GM21526 (cell line): ENCODE measurements around the gene SCYL1.

Experiments used
- ATAC-seq: cut with Tn5 transposase; IDR thresholded peaks from one replicate; pipeline ENCODE4 v1.9.1; 2021; ENCODE audit warnings: moderate library complexity; ENCODE audit not compliant: unreplicated experiment, low FRiP score

Gene SCYL1

DNA sequence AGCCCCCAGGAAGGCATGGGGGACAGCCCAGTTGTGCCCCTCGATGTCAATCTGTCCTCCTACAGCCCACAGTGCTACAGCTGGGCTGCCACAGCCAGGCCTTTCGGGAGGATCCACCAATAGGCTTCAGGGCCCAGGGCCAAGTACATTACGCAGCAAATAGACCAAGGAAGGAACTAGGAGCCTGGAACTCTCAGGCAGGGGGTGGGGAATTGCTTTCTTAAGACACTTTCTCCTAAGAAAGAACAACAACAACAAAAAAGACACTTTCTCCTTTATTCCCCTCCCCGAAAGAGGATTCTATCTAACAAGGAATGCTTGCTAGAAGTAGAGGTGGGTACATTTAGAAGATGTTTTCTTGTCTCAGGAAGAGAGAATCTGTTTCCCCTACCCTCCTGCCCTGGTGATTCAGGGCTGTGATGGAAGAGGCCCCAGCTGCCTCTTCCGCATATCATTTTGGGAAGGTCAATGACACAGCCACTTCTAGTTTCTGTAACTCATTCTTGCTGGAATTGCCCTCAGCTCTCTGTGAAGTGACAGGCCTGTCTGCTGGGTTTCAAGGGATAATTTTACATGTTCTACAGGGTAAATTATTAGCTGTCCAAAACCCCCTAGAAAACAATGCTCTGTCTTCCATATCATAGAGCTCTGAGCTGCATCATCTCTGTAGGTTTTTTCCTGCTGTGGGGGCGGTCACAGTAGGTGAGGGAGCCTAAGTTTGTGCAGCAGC, 32.1 kb upstream of the SCYL1 start:
- no peak for ATAC-seq

GRCh38 chr11:65493367-65494176, 31.3 kb upstream of the SCYL1 start:
- no peak for ATAC-seq

GRCh38 chr11:65496304-65497140, 28.4 kb upstream of the SCYL1 start:
- ATAC-seq = peak; percentile 0

GRCh38 chr11:65497141-65498041, 27.5 kb upstream of the SCYL1 start:
- peak; percentile 50 for ATAC-seq

- no peak for ATAC-seq
Measured at GRCh38 chr11:65498042-65498726, 26.7 kb upstream of the SCYL1 start.

GRCh38 chr11:65498727-65498976, 26.2 kb upstream of the SCYL1 start:
- ATAC-seq = no peak

DNA sequence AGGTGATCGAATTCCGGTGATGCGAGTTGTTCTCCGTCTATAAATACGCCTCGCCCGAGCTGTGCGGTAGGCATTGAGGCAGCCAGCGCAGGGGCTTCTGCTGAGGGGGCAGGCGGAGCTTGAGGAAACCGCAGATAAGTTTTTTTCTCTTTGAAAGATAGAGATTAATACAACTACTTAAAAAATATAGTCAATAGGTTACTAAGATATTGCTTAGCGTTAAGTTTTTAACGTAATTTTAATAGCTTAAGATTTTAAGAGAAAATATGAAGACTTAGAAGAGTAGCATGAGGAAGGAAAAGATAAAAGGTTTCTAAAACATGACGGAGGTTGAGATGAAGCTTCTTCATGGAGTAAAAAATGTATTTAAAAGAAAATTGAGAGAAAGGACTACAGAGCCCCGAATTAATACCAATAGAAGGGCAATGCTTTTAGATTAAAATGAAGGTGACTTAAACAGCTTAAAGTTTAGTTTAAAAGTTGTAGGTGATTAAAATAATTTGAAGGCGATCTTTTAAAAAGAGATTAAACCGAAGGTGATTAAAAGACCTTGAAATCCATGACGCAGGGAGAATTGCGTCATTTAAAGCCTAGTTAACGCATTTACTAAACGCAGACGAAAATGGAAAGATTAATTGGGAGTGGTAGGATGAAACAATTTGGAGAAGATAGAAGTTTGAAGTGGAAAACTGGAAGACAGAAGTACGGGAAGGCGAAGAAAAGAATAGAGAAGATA, 25.7 kb upstream of the SCYL1 start, which contains the start of gene MALAT1:
Gene MALAT1, plus strand, starts transcription at position 69 of the 736 bp plus-strand sequence.
- ATAC-seq = peak; percentile 29

GRCh38 chr11:65499713-65500386, 25.0 kb upstream of the SCYL1 start:
- ATAC-seq = no peak

DNA sequence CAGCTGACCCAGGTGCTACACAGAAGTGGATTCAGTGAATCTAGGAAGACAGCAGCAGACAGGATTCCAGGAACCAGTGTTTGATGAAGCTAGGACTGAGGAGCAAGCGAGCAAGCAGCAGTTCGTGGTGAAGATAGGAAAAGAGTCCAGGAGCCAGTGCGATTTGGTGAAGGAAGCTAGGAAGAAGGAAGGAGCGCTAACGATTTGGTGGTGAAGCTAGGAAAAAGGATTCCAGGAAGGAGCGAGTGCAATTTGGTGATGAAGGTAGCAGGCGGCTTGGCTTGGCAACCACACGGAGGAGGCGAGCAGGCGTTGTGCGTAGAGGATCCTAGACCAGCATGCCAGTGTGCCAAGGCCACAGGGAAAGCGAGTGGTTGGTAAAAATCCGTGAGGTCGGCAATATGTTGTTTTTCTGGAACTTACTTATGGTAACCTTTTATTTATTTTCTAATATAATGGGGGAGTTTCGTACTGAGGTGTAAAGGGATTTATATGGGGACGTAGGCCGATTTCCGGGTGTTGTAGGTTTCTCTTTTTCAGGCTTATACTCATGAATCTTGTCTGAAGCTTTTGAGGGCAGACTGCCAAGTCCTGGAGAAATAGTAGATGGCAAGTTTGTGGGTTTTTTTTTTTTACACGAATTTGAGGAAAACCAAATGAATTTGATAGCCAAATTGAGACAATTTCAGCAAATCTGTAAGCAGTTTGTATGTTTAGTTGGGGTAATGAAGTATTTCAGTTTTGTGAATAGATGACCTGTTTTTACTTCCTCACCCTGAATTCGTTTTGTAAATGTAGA, 24.3 kb upstream of the SCYL1 start:
- no peak for ATAC-seq

DNA sequence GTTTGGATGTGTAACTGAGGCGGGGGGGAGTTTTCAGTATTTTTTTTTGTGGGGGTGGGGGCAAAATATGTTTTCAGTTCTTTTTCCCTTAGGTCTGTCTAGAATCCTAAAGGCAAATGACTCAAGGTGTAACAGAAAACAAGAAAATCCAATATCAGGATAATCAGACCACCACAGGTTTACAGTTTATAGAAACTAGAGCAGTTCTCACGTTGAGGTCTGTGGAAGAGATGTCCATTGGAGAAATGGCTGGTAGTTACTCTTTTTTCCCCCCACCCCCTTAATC, 23.8 kb upstream of the SCYL1 start:
- ATAC-seq = no peak

GRCh38 chr11:65501472-65502273, 23.2 kb upstream of the SCYL1 start:
- no peak for ATAC-seq

GRCh38 chr11:65502274-65502554, 22.7 kb upstream of the SCYL1 start:
- no peak for ATAC-seq

DNA sequence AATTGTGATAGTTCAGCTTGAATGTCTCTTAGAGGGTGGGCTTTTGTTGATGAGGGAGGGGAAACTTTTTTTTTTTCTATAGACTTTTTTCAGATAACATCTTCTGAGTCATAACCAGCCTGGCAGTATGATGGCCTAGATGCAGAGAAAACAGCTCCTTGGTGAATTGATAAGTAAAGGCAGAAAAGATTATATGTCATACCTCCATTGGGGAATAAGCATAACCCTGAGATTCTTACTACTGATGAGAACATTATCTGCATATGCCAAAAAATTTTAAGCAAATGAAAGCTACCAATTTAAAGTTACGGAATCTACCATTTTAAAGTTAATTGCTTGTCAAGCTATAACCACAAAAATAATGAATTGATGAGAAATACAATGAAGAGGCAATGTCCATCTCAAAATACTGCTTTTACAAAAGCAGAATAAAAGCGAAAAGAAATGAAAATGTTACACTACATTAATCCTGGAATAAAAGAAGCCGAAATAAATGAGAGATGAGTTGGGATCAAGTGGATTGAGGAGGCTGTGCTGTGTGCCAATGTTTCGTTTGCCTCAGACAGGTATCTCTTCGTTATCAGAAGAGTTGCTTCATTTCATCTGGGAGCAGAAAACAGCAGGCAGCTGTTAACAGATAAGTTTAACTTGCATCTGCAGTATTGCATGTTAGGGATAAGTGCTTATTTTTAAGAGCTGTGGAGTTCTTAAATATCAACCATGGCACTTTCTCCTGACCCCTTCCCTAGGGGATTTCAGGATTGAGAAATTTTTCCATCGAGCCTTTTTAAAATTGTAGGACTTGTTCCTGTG, 22.1 kb upstream of the SCYL1 start:
- ATAC-seq = no peak

DNA sequence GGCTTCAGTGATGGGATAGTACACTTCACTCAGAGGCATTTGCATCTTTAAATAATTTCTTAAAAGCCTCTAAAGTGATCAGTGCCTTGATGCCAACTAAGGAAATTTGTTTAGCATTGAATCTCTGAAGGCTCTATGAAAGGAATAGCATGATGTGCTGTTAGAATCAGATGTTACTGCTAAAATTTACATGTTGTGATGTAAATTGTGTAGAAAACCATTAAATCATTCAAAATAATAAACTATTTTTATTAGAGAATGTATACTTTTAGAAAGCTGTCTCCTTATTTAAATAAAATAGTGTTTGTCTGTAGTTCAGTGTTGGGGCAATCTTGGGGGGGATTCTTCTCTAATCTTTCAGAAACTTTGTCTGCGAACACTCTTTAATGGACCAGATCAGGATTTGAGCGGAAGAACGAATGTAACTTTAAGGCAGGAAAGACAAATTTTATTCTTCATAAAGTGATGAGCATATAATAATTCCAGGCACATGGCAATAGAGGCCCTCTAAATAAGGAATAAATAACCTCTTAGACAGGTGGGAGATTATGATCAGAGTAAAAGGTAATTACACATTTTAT, 21.4 kb upstream of the SCYL1 start:
- ATAC-seq = no peak

- no peak for ATAC-seq
Measured at GRCh38 chr11:65503949-65504673, 20.8 kb upstream of the SCYL1 start.
